K562 (cell line): ENCODE measurements around the gene BCL10. TPM values are rescaled to one million over a fixed set of nuclear protein-coding genes. Genes with fewer than 3 reads are reported as not detected.

ENCODE experiments used
- COPS2 ChIP-seq: fragments of 450-650 bp; conservative IDR thresholded peaks from 2 replicates; pipeline ENCODE4 v1.6.1; 2016; ENCODE audit warnings: mild to moderate bottlenecking, moderate library complexity
- ETV5 ChIP-seq: sonication (generic); formaldehyde crosslinking; IDR thresholded peaks from 2 replicates; pipeline ENCODE4 v1.4.0; 2020; ENCODE audit warnings: low read depth, mild to moderate bottlenecking, missing genetic modification reagents
- FIP1L1 ChIP-seq: fragments of 200-400 bp; formaldehyde crosslinking; IDR thresholded peaks from 2 replicates; pipeline ENCODE4 v1.6.1; 2018; ENCODE audit warnings: mild to moderate bottlenecking, low read depth, low read length; ENCODE audit not compliant: poor library complexity, severe bottlenecking
- NFYB ChIP-seq: IDR thresholded peaks from 2 replicates; pipeline ENCODE4 v1.6.1; 2011; ENCODE audit warnings: mild to moderate bottlenecking, moderate library complexity; ENCODE audit not compliant: insufficient read length; ENCODE audit errors: extremely low read depth
- NRF1 ChIP-seq, 2 experiments: fragments of 450-650 bp; IDR thresholded peaks in 1 of 2; conservative IDR thresholded peaks in 1 of 2; 2 replicates each; pipeline ENCODE4 v1.6.1; 2014; ENCODE audit warnings: mild to moderate bottlenecking in 2 of 2
- PATZ1 ChIP-seq: fragments of 250-450 bp; sonication (Bioruptor Pico); IDR thresholded peaks from 2 replicates; pipeline ENCODE4 v1.5.0; 2020; ENCODE audit warnings: mild to moderate bottlenecking, borderline replicate concordance
- PHB2 ChIP-seq: fragments of 450-650 bp; IDR thresholded peaks from 2 replicates; pipeline ENCODE4 v1.6.1; 2017; ENCODE audit warnings: low read depth
- PKNOX1 ChIP-seq: fragments of 450-650 bp; IDR thresholded peaks from 2 replicates; pipeline ENCODE4 v1.6.1; 2016
- SNRNP70 ChIP-seq: fragments of 200-400 bp; formaldehyde crosslinking; optimal IDR thresholded peaks from 2 replicates; pipeline ENCODE3; 2017; ENCODE audit warnings: low read depth, low read length
- SRSF3 ChIP-seq: fragments of 200-400 bp; formaldehyde crosslinking; IDR thresholded peaks from 2 replicates; pipeline ENCODE4 v1.6.1; 2016; ENCODE audit warnings: mild to moderate bottlenecking, low read length, moderate library complexity; ENCODE audit not compliant: insufficient read depth
- ZKSCAN3 ChIP-seq: fragments of 250-450 bp; sonication (Bioruptor Pico); IDR thresholded peaks from 2 replicates; pipeline ENCODE4 v1.4.0; 2020
- ZMIZ1 ChIP-seq, 2 experiments: fragments of 150-350 bp in 1 of 2; IDR thresholded peaks; 2 replicates each; pipeline ENCODE4 v1.6.1; 2012 to 2016; ENCODE audit warnings: low read depth in 2 of 2, low read length in 2 of 2, mild to moderate bottlenecking in 1 of 2, moderate library complexity in 1 of 2
- ZNF23 ChIP-seq: fragments of 250-450 bp; sonication (Bioruptor Pico); IDR thresholded peaks from 2 replicates; pipeline ENCODE4 v1.4.0; 2020; ENCODE audit warnings: mild to moderate bottlenecking
- ZNF277 ChIP-seq: fragments of 250-450 bp; sonication (Bioruptor Pico); IDR thresholded peaks from 2 replicates; pipeline ENCODE4 v1.8.0; 2022; ENCODE audit warnings: inconsistent platforms, mild to moderate bottlenecking, moderate library complexity, borderline replicate concordance
- ZNF398 ChIP-seq: fragments of 250-450 bp; sonication (Bioruptor Pico); IDR thresholded peaks from 2 replicates; pipeline ENCODE4 v1.8.0; 2021; ENCODE audit warnings: moderate library complexity, mild to moderate bottlenecking, inconsistent platforms
- ZNF41 ChIP-seq: fragments of 250-450 bp; sonication (Bioruptor Pico); conservative IDR thresholded peaks from 2 replicates; pipeline ENCODE4 v1.4.0; 2020; ENCODE audit warnings: mild to moderate bottlenecking
- polyA plus RNA-seq, 8 experiments: library from polyadenylated mRNA; depleted of rRNA in 4 of 8; stranded (reverse) in 5 of 8; unstranded in 3 of 8; fragments of >200 nt; fragmentation: Nextera tagmentation in 2 of 8; fragmentation: Illumina TruSeq in 1 of 8; extraction: Ambion mirVana in 2 of 8; extraction: Trizol in 1 of 8; gene quantifications; 2 replicates each; pipeline versions ENCODE4 v1.2.1 to v1.2.3, GENCODE V29; 2011 to 2014; ENCODE audit warnings: inconsistent platforms in 1 of 8, missing spikeins in 1 of 8
- total RNA-seq, 7 experiments: library from RNA; depleted of rRNA in 6 of 7; stranded (reverse); fragments of >200 nt in 6 of 7; fragmentation: Illumina TruSeq in 2 of 7; extraction: Trizol in 2 of 7; gene quantifications; 2 replicates each; pipeline versions ENCODE4 v1.2.1 to v1.2.3, GENCODE V29; 2011 to 2021; ENCODE audit warnings: low replicate concordance in 1 of 7

Gene BCL10
- total and polyA plus RNA-seq, 9 of the 15 experiments (the other 6 are each of a cell fraction or from before 2014, with no cell fraction given), result 8.0 to 19.4 (median 12.3) TPM

- TF ChIP-seq ZNF398 (no peak), ZNF23 (CRISPR knock-in tag) (no peak), ZKSCAN3 (CRISPR knock-in tag) (no peak), NRF1 (conservative IDR thresholded peaks at IDR 0.05 in 1 of 2, IDR thresholded peaks at IDR 0.05 in 1 of 2) (peak; percentile 99), ZMIZ1 (IDR thresholded peaks at IDR 0.05; ENCODE audit: low read depth in 2 of 2, low read length in 2 of 2) (0 out of 4 replicates have a peak, but pooled peaks of 1 of the 2 experiments have one; percentile 35), SRSF3 (no peak), PKNOX1 (0 out of 2 replicates have a peak, but pooled peaks have one; percentile 11), SNRNP70 (no peak), PATZ1 (CRISPR knock-in tag) (no peak), COPS2 (no peak), ZNF277 (CRISPR knock-in tag) (no peak), ETV5 (CRISPR knock-in tag) (peak; percentile 61; the same call in 1 of the 2 replicates), ZNF41 (CRISPR knock-in tag) (no peak), PHB2 (no peak), FIP1L1 (peak; percentile 60), NFYB (peak; percentile 19)
Measured at GRCh38 chr1:85276215-85276977, at the start of gene BCL10 (continued).
